HepG2 (cell line): Measurements from ENCODE around the gene CXXC5. TPM values are rescaled to one million over a fixed set of nuclear protein-coding genes. Genes with fewer than 3 reads are reported as not detected.

ENCODE experiments used
- ARID2 ChIP-seq: sonication (generic); formaldehyde crosslinking; IDR thresholded peaks from 2 replicates; pipeline ENCODE4 v1.8.1; 2022; ENCODE audit warnings: mild to moderate bottlenecking, missing genetic modification reagents, borderline replicate concordance
- BORCS8-MEF2B ChIP-seq: sonication (generic); formaldehyde crosslinking; IDR thresholded peaks from 2 replicates; pipeline ENCODE4 v1.8.0; 2022; ENCODE audit warnings: mild to moderate bottlenecking, missing genetic modification reagents
- ISL2 ChIP-seq: sonication (generic); formaldehyde crosslinking; IDR thresholded peaks from 2 replicates; pipeline ENCODE4 v1.5.0; 2020; ENCODE audit warnings: missing genetic modification reagents
- PHF8 ChIP-seq: sonication (generic); formaldehyde crosslinking; IDR thresholded peaks from 2 replicates; pipeline ENCODE4 v1.5.0; 2020; ENCODE audit warnings: missing genetic modification reagents
- PRPF4 ChIP-seq: fragments of 200-400 bp; formaldehyde crosslinking; IDR thresholded peaks from 2 replicates; pipeline ENCODE4 v1.6.1; 2016; ENCODE audit warnings: low read length, low read depth; ENCODE audit not compliant: poor library complexity, severe bottlenecking
- RFX1 ChIP-seq: fragments of 450-650 bp; IDR thresholded peaks from 2 replicates; pipeline ENCODE4 v1.6.1; 2017
- RXRA ChIP-seq: sonication (generic); formaldehyde crosslinking; IDR thresholded peaks from 2 replicates; pipeline ENCODE4 v1.5.1; 2020; ENCODE audit warnings: missing genetic modification reagents
- SNAPC2 ChIP-seq: sonication (generic); formaldehyde crosslinking; IDR thresholded peaks from 2 replicates; pipeline ENCODE4 v1.8.1; 2022; ENCODE audit warnings: mild to moderate bottlenecking, missing genetic modification reagents
- TAF1 ChIP-seq: sonication (generic); formaldehyde crosslinking; IDR thresholded peaks from 2 replicates; pipeline ENCODE4 v1.4.0; 2020; ENCODE audit warnings: missing genetic modification reagents
- TBX2 ChIP-seq: sonication (generic); formaldehyde crosslinking; IDR thresholded peaks from 2 replicates; pipeline ENCODE4 v1.5.0; 2020; ENCODE audit warnings: missing genetic modification reagents, mild to moderate bottlenecking, borderline replicate concordance
- TFAP4 ChIP-seq: sonication (generic); IDR thresholded peaks from 2 replicates; pipeline ENCODE4 v1.6.1; 2016; ENCODE audit warnings: low read depth, borderline replicate concordance
- TFDP2 ChIP-seq: sonication (generic); formaldehyde crosslinking; IDR thresholded peaks from 2 replicates; pipeline ENCODE4 v1.4.0; 2020; ENCODE audit warnings: missing genetic modification reagents
- UBTF ChIP-seq: sonication (generic); formaldehyde crosslinking; IDR thresholded peaks from 2 replicates; pipeline ENCODE4 v1.4.0; 2020; ENCODE audit warnings: mild to moderate bottlenecking, missing genetic modification reagents
- ZBTB33 ChIP-seq: sonication (generic); formaldehyde crosslinking; IDR thresholded peaks from 2 replicates; pipeline ENCODE4 v1.4.0; 2020; ENCODE audit warnings: missing genetic modification reagents
- ZFP37 ChIP-seq: sonication (generic); formaldehyde crosslinking; IDR thresholded peaks from 2 replicates; pipeline ENCODE4 v1.4.0; 2020; ENCODE audit warnings: missing genetic modification reagents, borderline replicate concordance
- ZFP91 ChIP-seq: sonication (generic); formaldehyde crosslinking; IDR thresholded peaks from 2 replicates; pipeline ENCODE4 v1.9.0; 2022; ENCODE audit warnings: missing genetic modification reagents, mild to moderate bottlenecking, borderline replicate concordance
- ZFX ChIP-seq: sonication (generic); formaldehyde crosslinking; IDR thresholded peaks from 2 replicates; pipeline ENCODE4 v1.4.0; 2020; ENCODE audit warnings: mild to moderate bottlenecking, low read depth, missing genetic modification reagents, moderate library complexity
- ZNF234 ChIP-seq: sonication (generic); formaldehyde crosslinking; conservative IDR thresholded peaks from 2 replicates; pipeline ENCODE4 v1.5.1; 2020; ENCODE audit warnings: mild to moderate bottlenecking, missing genetic modification reagents
- ZNF274 ChIP-seq: sonication (generic); formaldehyde crosslinking; IDR thresholded peaks from 2 replicates; pipeline ENCODE4 v1.5.1; 2020; ENCODE audit warnings: mild to moderate bottlenecking, missing genetic modification reagents
- ZNF607 ChIP-seq: sonication (generic); formaldehyde crosslinking; IDR thresholded peaks from 2 replicates; pipeline ENCODE4 v1.5.1; 2020; ENCODE audit warnings: missing genetic modification reagents, mild to moderate bottlenecking, borderline replicate concordance
- polyA plus RNA-seq, 8 experiments: library from polyadenylated mRNA; depleted of rRNA in 3 of 8; stranded (reverse) in 7 of 8; unstranded in 1 of 8; fragments of >200 nt; fragmentation: Illumina TruSeq in 4 of 8; extraction: Trizol in 4 of 8; gene quantifications; 2 replicates each; pipeline versions ENCODE4 v1.2.1 to v1.2.3, GENCODE V29; 2011 to 2016; ENCODE audit warnings: low read depth in 4 of 8, missing spikeins in 1 of 8, mixed read lengths in 1 of 8; ENCODE audit not compliant: insufficient read depth in 1 of 8
- total RNA-seq, 5 experiments: library from RNA; depleted of rRNA; stranded (reverse); fragments of >200 nt; fragmentation: Illumina TruSeq; extraction: Trizol; gene quantifications; 2 replicates each; pipeline ENCODE4 v1.2.3, GENCODE V29; 2016; ENCODE audit warnings: low read depth in 1 of 5

Gene CXXC5
- total and polyA plus RNA-seq, 2 of the 13 experiments (the other 11 are each of a cell fraction or from before 2014, with no cell fraction given): 32.3 to 33.0 TPM

- peak; percentile 69; the same call in 1 of the 2 replicates for TF ChIP-seq ZNF607 (CRISPR knock-in tag)
- TF ChIP-seq BORCS8-MEF2B (CRISPR knock-in tag): 0 out of 2 replicates have a peak, but pooled peaks have one; percentile 37
- peak; percentile 59 for TF ChIP-seq UBTF (CRISPR knock-in tag)
- 0 out of 2 replicates have a peak, but pooled peaks have one; percentile 46 for TF ChIP-seq ZNF274
- peak; percentile 70; the same call in 1 of the 2 replicates for TF ChIP-seq ARID2 (CRISPR knock-in tag)
- TF ChIP-seq TBX2 (CRISPR knock-in tag): peak; percentile 53; the same call in 1 of the 2 replicates
- 0 out of 2 replicates have a peak, but pooled peaks have one; percentile 37 for TF ChIP-seq TFDP2 (CRISPR knock-in tag)
- TF ChIP-seq RFX1: peak; percentile 55
- 0 out of 2 replicates have a peak, but pooled peaks have one; percentile 14 for TF ChIP-seq PHF8 (CRISPR knock-in tag)
- peak; percentile 69 for TF ChIP-seq ZFX
- 0 out of 2 replicates have a peak, but pooled peaks have one; percentile 11 for TF ChIP-seq RXRA (CRISPR knock-in tag)
- peak; percentile 84 for TF ChIP-seq ZBTB33 (CRISPR knock-in tag)
- peak; percentile 65 for TF ChIP-seq PRPF4
- peak; percentile 11; the same call in 1 of the 2 replicates for TF ChIP-seq TFAP4
- TF ChIP-seq ZNF234 (CRISPR knock-in tag): 0 out of 2 replicates have a peak, but pooled peaks have one; percentile 39
- peak; percentile 31; the same call in 1 of the 2 replicates for TF ChIP-seq ZFP91 (CRISPR knock-in tag)
- TF ChIP-seq SNAPC2 (CRISPR knock-in tag): 0 out of 2 replicates have a peak, but pooled peaks have one; percentile 42
- no peak for TF ChIP-seq ISL2 (CRISPR knock-in tag)
- TF ChIP-seq ZFP37 (CRISPR knock-in tag): 0 out of 2 replicates have a peak, but pooled peaks have one; percentile 25
- 0 out of 2 replicates have a peak, but pooled peaks have one; percentile 30 for TF ChIP-seq TAF1 (CRISPR knock-in tag)
Observed at GRCh38 chr5:139710319-139711066, 62.3 kb downstream of the CXXC5 start (continued).
